Vagina (tissue), 2 donors: ENCODE data around the gene ATR. TPM values are rescaled to one million over a fixed set of nuclear protein-coding genes. Genes with fewer than 3 reads are reported as not detected.
"Not testable (repeated sequence)": the region's sequence is repeated elsewhere in the genome, so short reads cannot be mapped to it uniquely, and the experiment has no call there.

Source experiments
- DNase-seq, 2 donors: peaks; one replicate each; pipeline ENCODE4 v3.0.0-alpha.2; 2017; ENCODE audit errors: extremely low spot score in 2 of 2
- H3K27ac ChIP-seq: fragments of 200-600 bp; sonication (generic); one replicate; pipeline ENCODE4 v1.5.1; 2019
- H3K27me3 ChIP-seq: fragments of 200-600 bp; sonication (generic); one replicate; pipeline ENCODE4 v1.5.1; 2019
- H3K36me3 ChIP-seq, 2 donors: fragments of 200-600 bp; sonication (generic); one replicate each; pipeline ENCODE4 v1.5.1; 2017 to 2019
- H3K4me1 ChIP-seq: fragments of 200-600 bp; sonication (generic); one replicate; pipeline ENCODE4 v1.5.1; 2019
- H3K4me3 ChIP-seq, 2 donors: fragments of 200-600 bp; sonication (generic); 1 replicate in 1 of 2; 2 replicates in 1 of 2; pipeline ENCODE4 v1.5.1; 2016 to 2019
- H3K9me3 ChIP-seq: fragments of 200-600 bp; sonication (generic); one replicate; pipeline ENCODE4 v1.5.1; 2019
- CTCF ChIP-seq, 3 experiments: fragments of 450-650 bp in 2 of 3; fragments of 200-600 bp in 1 of 3; sonication (generic) in 1 of 3; IDR thresholded peaks; one replicate each; pipeline ENCODE4 v1.5.1; 2017 to 2019; ENCODE audit warnings: antibody characterized with exemption in 3 of 3, mild to moderate bottlenecking in 2 of 3, moderate library complexity in 2 of 3
- POLR2A ChIP-seq, 2 donors: fragments of 450-650 bp; IDR thresholded peaks; one replicate each; pipeline ENCODE4 v1.6.1; 2017; ENCODE audit warnings: antibody characterized with exemption in 2 of 2, mild to moderate bottlenecking in 2 of 2, moderate library complexity in 2 of 2
- POLR2AphosphoS5 ChIP-seq, 2 donors: sonication (generic); formaldehyde crosslinking; IDR thresholded peaks; one replicate each; pipeline ENCODE4 v1.9.0; 2017; ENCODE audit warnings: antibody characterized with exemption in 2 of 2, mild to moderate bottlenecking in 2 of 2, low read depth in 1 of 2; ENCODE audit not compliant: insufficient read depth in 1 of 2
- intact Hi-C: fragments of 100-400 bp; cut with DNase I; formaldehyde crosslinking; loops from one replicate; pipeline ENCODE4 v1.15.1; 2023
- total RNA-seq: library from RNA; depleted of rRNA; stranded (reverse); fragments of >200 nt; gene quantifications from one replicate; pipeline ENCODE4 v1.2.3, GENCODE V29; 2016

The ATR gene
- total RNA-seq, 1 donor from 2014 or later, result 22.6 TPM

GRCh38 chr3:142566096-142566495 lies 12.4 kb downstream of the ATR start:
- Histone ChIP-seq H3K4me3 (no peak overlapping the region), H3K27ac (no peak overlapping the region), H3K4me1 (no peaks in the 10 kb centered on the region), H3K27me3 (no peaks in the 10 kb centered on the region), H3K9me3 (no peaks in the 10 kb centered on the region), H3K36me3 (peaks cover 0 to 29% of the 10 kb centered on the region in 2 donors)
- intact Hi-C loops, result no loop called here
- TF ChIP-seq POLR2A (IDR thresholded peaks at IDR 0.05) (no peak), CTCF (IDR thresholded peaks at IDR 0.05) (no peak), POLR2AphosphoS5 (IDR thresholded peaks at IDR 0.05; ENCODE audit: insufficient read depth in 1 of 2, low read depth in 1 of 2) (no peak)
- DNase-seq, result no peak

- H3K36me3 ChIP-seq, result peaks cover 0 to 44% of the 10 kb centered on the region in 2 donors
- no peaks in the 10 kb centered on the region for H3K9me3 ChIP-seq
- no peak overlapping the region for H3K4me3 ChIP-seq
- no peak overlapping the region for H3K27ac ChIP-seq
- no peaks in the 10 kb centered on the region for H3K27me3 ChIP-seq
- TF ChIP-seq POLR2AphosphoS5 (IDR thresholded peaks at IDR 0.05; ENCODE audit: insufficient read depth in 1 of 2, low read depth in 1 of 2) (no peak), POLR2A (IDR thresholded peaks at IDR 0.05) (no peak), CTCF (IDR thresholded peaks at IDR 0.05) (no peak)
- no peak for DNase-seq
- no peaks in the 10 kb centered on the region for H3K4me1 ChIP-seq
- intact Hi-C loops, result no loop called here
Observed at GRCh38 chr3:142563496-142563997, 15.0 kb downstream of the ATR start.

- H3K36me3 ChIP-seq, result peaks cover 0 to 54% of the 10 kb centered on the region in 2 donors
- H3K27ac ChIP-seq, result no peak overlapping the region
- no peaks in the 10 kb centered on the region for H3K4me1 ChIP-seq
- TF ChIP-seq POLR2A (IDR thresholded peaks at IDR 0.05) (no peak), POLR2AphosphoS5 (IDR thresholded peaks at IDR 0.05; ENCODE audit: insufficient read depth in 1 of 2, low read depth in 1 of 2) (no peak), CTCF (IDR thresholded peaks at IDR 0.05) (no peak)
- H3K27me3 ChIP-seq, result no peaks in the 10 kb centered on the region
- H3K9me3 ChIP-seq, result no peaks in the 10 kb centered on the region
- H3K4me3 ChIP-seq, result no peak overlapping the region
- DNase-seq, result no peak
- intact Hi-C loops, result no loop called here
Observed at GRCh38 chr3:142560118-142560517, 18.4 kb downstream of the ATR start.

GRCh38 chr3:142553741-142554140 lies 24.8 kb downstream of the ATR start:
- no peaks in the 10 kb centered on the region for H3K9me3 ChIP-seq
- H3K27ac ChIP-seq, result no peak overlapping the region
- H3K4me3 ChIP-seq, result no peak overlapping the region
- intact Hi-C loops, result no loop called here
- no peaks in the 10 kb centered on the region for H3K27me3 ChIP-seq
- DNase-seq, result no peak
- peaks cover 0 to 72% of the 10 kb centered on the region in 2 donors for H3K36me3 ChIP-seq
- TF ChIP-seq CTCF (IDR thresholded peaks at IDR 0.05) (no peak), POLR2AphosphoS5 (IDR thresholded peaks at IDR 0.05; ENCODE audit: insufficient read depth in 1 of 2, low read depth in 1 of 2) (no peak), POLR2A (IDR thresholded peaks at IDR 0.05) (no peak)
- no peaks in the 10 kb centered on the region for H3K4me1 ChIP-seq

GRCh38 chr3:142552579-142552978 lies 26.0 kb downstream of the ATR start:
- H3K36me3 ChIP-seq, result peaks cover 0 to 78% of the 10 kb centered on the region in 2 donors
- DNase-seq, H3K4me1 ChIP-seq, H3K27me3 ChIP-seq, H3K9me3 ChIP-seq, H3K4me3 ChIP-seq, H3K27ac ChIP-seq, intact Hi-C loops: not testable (repeated sequence)
